ENCODE measurements around the gene GDI2. TPM values are rescaled to one million over a fixed set of nuclear protein-coding genes. Genes with fewer than 3 reads are reported as not detected.

The GDI2 gene
- total RNA-seq, 2 donors from 2014 or later, result 179 to 185 TPM

- 44 to 48% methylated on average over 6 of the region's 6 CpGs for WGBS, 2 donors
- ATAC-seq, result no peak
- no peak overlapping the region for H3K4me3 ChIP-seq
- DNase-seq, result no peak
- H3K4me1 ChIP-seq, result peaks cover 5% of the 10 kb centered on the region
- H3K36me3 ChIP-seq (replicated peaks in 1 of 2; ENCODE audit: insufficient read depth in 1 of 2, low read depth in 2 of 2), result no peaks in the 10 kb centered on the region
- no peaks in the 10 kb centered on the region for H3K27me3 ChIP-seq
- H3K27ac ChIP-seq, result no peak overlapping the region
- intact Hi-C loops (cut with DNase I), result no loop called here
- H3K9me3 ChIP-seq, result no peaks in the 10 kb centered on the region
- TF ChIP-seq, protein P1, sequence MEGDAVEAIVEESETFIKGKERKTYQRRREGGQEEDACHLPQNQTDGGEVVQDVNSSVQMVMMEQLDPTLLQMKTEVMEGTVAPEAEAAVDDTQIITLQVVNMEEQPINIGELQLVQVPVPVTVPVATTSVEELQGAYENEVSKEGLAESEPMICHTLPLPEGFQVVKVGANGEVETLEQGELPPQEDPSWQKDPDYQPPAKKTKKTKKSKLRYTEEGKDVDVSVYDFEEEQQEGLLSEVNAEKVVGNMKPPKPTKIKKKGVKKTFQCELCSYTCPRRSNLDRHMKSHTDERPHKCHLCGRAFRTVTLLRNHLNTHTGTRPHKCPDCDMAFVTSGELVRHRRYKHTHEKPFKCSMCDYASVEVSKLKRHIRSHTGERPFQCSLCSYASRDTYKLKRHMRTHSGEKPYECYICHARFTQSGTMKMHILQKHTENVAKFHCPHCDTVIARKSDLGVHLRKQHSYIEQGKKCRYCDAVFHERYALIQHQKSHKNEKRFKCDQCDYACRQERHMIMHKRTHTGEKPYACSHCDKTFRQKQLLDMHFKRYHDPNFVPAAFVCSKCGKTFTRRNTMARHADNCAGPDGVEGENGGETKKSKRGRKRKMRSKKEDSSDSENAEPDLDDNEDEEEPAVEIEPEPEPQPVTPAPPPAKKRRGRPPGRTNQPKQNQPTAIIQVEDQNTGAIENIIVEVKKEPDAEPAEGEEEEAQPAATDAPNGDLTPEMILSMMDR (IDR thresholded peaks at IDR 0.05), result no peak
- TF ChIP-seq POLR2A (IDR thresholded peaks at IDR 0.05), result no peak
Observed at GRCh38 chr10:5833814-5834213, 20.6 kb upstream of the GDI2 start.

GRCh38 chr10:5832946-5833345 is 19.7 kb upstream of the GDI2 start:
- 76 to 81% methylated on average over 10 to 11 of the region's 13 CpGs for WGBS, 2 donors
- no peaks in the 10 kb centered on the region for H3K36me3 ChIP-seq (replicated peaks in 1 of 2; ENCODE audit: insufficient read depth in 1 of 2, low read depth in 2 of 2)
- TF ChIP-seq, protein P1 (IDR thresholded peaks at IDR 0.05), result no peak
- TF ChIP-seq POLR2A (IDR thresholded peaks at IDR 0.05), result no peak
- H3K4me3 ChIP-seq, result no peak overlapping the region
- DNase-seq, result no peak
- H3K27ac ChIP-seq, result no peak overlapping the region
- no peak for ATAC-seq
- no peaks in the 10 kb centered on the region for H3K9me3 ChIP-seq
- no peaks in the 10 kb centered on the region for H3K27me3 ChIP-seq
- H3K4me1 ChIP-seq, result peaks cover 5% of the 10 kb centered on the region
- intact Hi-C loops (cut with DNase I), result no loop called here

- 86 to 90% methylated on average over 4 to 8 of the region's 8 CpGs for WGBS, 2 donors
- intact Hi-C loops (cut with DNase I), result no loop called here
Observed at GRCh38 chr10:5831446-5831782, 18.2 kb upstream of the GDI2 start.

DNA sequence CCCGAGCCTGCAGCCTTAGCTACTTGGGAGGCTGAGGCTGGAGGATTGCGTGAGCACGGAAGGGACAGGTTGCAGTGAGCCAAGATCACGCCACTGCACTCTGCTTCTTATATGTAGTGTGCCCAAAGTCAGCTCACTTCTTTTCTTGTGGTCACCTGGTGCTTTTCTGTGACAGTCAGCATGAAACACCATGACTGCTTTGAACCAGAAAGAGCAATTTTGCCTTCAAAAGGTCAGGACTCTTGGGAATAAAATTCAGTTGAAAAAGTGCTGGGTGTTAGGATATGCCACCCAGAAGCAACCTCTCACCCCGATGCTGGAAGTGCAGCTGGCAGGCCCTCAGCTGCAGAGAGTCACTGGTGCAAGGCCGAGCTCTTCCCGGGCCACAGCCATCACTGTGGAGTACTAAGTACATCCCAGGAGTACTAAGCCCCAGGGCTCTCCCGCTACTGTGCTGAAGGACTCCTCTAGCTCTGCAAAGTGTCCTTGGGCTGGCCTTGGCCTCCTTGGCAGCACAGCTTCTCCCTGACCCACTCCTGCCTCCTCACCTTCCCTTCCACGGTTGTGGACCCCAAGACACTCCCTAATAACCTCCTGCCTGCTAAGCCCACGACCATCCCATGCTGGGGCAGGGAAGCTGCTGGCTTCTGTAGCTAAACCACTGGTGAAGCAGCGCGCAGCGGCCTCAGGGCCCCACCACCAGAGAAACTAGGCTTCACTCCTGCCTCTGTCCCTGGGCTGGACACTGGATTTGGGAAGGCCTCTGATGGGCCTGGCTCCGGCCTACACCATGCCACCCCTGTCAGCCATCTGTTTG is 17.6 kb upstream of the GDI2 start:
- no peak for DNase-seq
- Histone ChIP-seq H3K27ac (no peak overlapping the region), H3K36me3 (replicated peaks in 1 of 2; ENCODE audit: insufficient read depth in 1 of 2, low read depth in 2 of 2) (no peaks in the 10 kb centered on the region), H3K4me1 (peaks cover 5% of the 10 kb centered on the region), H3K4me3 (no peak overlapping the region), H3K9me3 (no peaks in the 10 kb centered on the region), H3K27me3 (no peaks in the 10 kb centered on the region)
- ATAC-seq, result no peak
- WGBS, 2 donors, result 94 to 96% methylated on average over 10 to 13 of the region's 14 CpGs
- intact Hi-C loops (cut with DNase I), result no loop called here
- TF ChIP-seq POLR2A (IDR thresholded peaks at IDR 0.05), result no peak
- TF ChIP-seq, protein P1 (IDR thresholded peaks at IDR 0.05), result no peak

More at GRCh38 chr10:5831446-5831782, 18.2 kb upstream of the GDI2 start:
- no peak overlapping the region for H3K27ac ChIP-seq
- H3K27me3 ChIP-seq, result no peaks in the 10 kb centered on the region
- DNase-seq (no peak), ATAC-seq (no peak)
- no peak for TF ChIP-seq POLR2A (IDR thresholded peaks at IDR 0.05)
- TF ChIP-seq, protein P1 (IDR thresholded peaks at IDR 0.05), result no peak
- H3K36me3 ChIP-seq (replicated peaks in 1 of 2; ENCODE audit: insufficient read depth in 1 of 2, low read depth in 2 of 2), result no peaks in the 10 kb centered on the region
- no peaks in the 10 kb centered on the region for H3K9me3 ChIP-seq
- no peak overlapping the region for H3K4me3 ChIP-seq
- peaks cover 5% of the 10 kb centered on the region for H3K4me1 ChIP-seq

GRCh38 chr10:5829267-5829666 is 16.0 kb upstream of the GDI2 start:
- DNase-seq (peak; percentile 16 to 48 (median 30)), ATAC-seq (no peak)
- TF ChIP-seq, protein P1 (IDR thresholded peaks at IDR 0.05), result no peak
- no peak for TF ChIP-seq POLR2A (IDR thresholded peaks at IDR 0.05)
- Histone ChIP-seq H3K4me1 (peaks cover 5% of the 10 kb centered on the region), H3K4me3 (no peak overlapping the region), H3K27me3 (no peaks in the 10 kb centered on the region), H3K9me3 (no peaks in the 10 kb centered on the region), H3K36me3 (replicated peaks in 1 of 2; ENCODE audit: insufficient read depth in 1 of 2, low read depth in 2 of 2) (no peaks in the 10 kb centered on the region), H3K27ac (no peak overlapping the region)
- 56 to 63% methylated on average over 9 of the region's 9 CpGs for WGBS, 2 donors
- intact Hi-C loops (cut with DNase I), result no loop called here

Data from body of pancreas (tissue), 4 donors.